GM19372 (cell line): ENCODE measurements around the gene TNC.
"Not testable (repeated sequence)": the region's sequence is repeated elsewhere in the genome, so short reads cannot be mapped to it uniquely, and the experiment has no call there.

ENCODE experiments used
- ATAC-seq: cut with Tn5 transposase; IDR thresholded peaks from one replicate; pipeline ENCODE4 v1.9.1; 2021; ENCODE audit warnings: mild to moderate bottlenecking, low read depth, moderate library complexity; ENCODE audit not compliant: unreplicated experiment

TNC gene

GRCh38 chr9:115135821-115136778, 18.1 kb upstream of the TNC start:
- no peak for ATAC-seq

GRCh38 chr9:115134941-115135340, 17.0 kb upstream of the TNC start:
- no peak for ATAC-seq

DNA sequence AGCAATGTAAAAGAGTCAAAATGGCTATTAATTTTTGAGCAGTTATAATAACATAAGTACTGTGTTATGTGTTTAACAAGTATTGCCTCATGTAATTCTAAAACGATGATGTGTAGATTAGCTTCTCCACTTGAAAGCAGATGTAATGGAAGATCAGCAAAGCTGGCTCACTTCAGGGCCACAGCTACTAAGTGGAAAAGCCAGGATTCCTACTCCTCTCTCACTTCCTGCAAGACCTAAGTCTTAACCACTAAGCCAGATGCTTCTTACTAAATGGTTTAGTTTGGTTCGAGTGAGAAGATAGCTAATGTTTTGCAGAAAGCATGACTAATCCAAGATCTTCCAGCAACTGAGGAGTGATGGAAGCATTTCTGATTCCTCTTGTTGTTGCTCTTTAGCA, 15.7 kb upstream of the TNC start:
- ATAC-seq: no peak

- ATAC-seq: no peak
Observed at GRCh38 chr9:115132648-115133047, 14.7 kb upstream of the TNC start.

DNA sequence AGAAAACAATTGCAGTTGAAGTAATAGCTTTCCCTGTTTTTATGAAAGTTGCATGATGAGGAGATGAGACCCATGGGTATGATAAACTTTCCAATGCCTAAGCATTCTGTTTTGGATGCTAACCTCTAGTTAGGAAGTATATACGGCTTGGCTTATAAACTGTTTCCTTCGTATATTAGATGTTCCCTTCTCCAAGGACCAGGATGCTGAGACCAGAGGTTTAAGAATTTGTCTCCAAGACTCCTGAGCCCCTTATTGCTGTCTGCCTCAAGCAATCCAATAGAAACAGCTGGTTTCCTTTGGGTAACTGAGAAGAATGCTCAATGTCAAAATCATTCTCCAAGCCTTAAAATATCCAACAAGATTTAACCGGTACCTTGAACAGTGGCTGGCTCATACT, 12.2 kb upstream of the TNC start:
- no peak for ATAC-seq

DNA sequence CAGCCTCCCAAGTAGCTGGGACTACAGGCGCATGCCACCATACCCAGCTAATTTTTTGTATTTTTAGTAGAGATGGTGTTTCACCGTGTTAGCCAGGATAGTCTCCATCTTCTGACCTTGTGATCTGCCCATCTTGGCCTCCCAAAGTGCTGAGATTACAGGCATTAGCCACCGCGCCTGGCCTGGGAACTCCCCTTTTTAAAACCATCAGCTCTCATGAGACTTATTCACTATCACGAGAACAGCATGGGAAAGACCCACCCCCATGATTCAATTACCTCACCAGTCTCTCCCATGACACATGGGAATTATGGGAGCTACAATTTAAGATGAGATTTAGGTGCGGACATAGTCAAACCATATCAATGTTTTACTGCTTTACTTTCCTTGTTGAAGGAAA, 10.8 kb upstream of the TNC start:
- ATAC-seq: not testable (repeated sequence)

- no peak for ATAC-seq
Observed at GRCh38 chr9:115127191-115127817, 9.3 kb upstream of the TNC start.

DNA sequence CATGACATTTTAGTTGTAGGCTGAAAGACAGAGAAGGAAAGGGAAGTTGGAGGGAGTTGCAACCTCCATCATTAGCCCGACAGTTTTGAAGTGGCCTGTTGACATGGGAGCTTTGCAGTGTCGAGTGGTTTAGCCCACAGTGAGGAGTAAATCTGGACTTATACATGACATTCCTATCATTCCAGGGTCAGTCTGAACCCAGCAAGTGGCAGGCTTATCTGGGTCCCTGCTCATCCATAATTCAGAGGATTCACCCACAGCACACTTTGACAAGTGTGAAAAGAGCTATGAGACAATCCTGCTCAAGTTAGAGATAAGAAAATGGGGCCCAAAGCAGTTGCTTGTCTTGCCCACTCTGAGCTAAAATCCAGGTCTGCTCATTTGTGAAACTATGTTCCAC, 8.4 kb upstream of the TNC start:
- ATAC-seq: no peak

DNA sequence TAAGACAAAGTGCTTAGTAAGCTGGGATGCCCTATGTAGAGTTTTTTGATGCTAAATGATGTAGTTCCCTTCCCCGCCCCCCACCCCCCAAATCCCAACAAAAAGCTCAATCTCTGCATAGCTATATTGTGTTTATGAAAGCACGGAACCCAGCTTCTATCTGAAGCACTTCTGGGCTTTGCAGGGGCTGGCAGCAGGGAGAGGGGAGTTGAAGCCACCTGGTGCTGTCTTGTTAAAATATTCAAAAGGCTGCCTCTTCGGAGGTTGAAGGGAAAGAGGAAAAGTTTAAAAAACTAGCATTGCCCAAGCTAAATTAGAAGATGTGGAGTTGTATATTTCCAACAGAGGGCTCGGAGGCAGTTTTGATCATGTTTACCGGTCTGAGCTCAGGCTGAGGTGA, 5.0 kb upstream of the TNC start:
- no peak for ATAC-seq

DNA sequence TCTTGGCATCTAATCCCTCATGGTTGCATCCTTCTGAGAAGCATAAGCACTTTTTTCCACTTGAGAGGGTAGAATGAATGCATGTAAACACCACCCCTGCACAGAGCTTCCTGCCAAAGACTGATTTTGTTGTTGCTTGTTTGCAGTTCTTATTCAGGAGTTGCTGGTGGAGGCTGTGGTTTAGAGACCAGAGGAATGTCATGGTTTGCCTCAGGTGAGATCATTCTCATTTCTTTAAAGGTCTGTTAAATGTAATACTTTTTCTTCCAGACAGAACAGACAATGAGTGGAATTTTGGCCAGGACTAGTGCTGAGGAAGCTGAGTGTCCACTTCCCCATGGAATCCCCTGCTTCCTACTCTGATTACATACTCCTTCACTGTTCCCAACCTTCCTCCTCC, 3.2 kb upstream of the TNC start:
- ATAC-seq: no peak

DNA sequence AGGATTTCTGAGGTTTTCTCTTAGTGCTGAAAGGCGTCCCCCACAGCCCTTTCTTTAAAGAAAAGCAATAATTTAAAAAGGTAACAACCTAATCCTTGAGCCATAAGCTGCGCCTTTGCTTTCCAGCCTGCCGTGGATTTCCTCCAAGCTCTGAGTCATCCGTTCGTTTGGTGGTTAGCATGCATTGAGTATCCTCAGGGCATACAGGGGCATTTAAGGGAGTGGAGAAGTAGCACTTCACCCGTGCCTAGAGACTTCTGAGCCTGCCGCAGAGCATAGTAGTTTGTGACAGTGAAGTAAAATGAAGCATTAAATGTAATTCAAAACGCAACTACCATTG, 892 bp upstream of the TNC start:
- ATAC-seq: no peak

DNA sequence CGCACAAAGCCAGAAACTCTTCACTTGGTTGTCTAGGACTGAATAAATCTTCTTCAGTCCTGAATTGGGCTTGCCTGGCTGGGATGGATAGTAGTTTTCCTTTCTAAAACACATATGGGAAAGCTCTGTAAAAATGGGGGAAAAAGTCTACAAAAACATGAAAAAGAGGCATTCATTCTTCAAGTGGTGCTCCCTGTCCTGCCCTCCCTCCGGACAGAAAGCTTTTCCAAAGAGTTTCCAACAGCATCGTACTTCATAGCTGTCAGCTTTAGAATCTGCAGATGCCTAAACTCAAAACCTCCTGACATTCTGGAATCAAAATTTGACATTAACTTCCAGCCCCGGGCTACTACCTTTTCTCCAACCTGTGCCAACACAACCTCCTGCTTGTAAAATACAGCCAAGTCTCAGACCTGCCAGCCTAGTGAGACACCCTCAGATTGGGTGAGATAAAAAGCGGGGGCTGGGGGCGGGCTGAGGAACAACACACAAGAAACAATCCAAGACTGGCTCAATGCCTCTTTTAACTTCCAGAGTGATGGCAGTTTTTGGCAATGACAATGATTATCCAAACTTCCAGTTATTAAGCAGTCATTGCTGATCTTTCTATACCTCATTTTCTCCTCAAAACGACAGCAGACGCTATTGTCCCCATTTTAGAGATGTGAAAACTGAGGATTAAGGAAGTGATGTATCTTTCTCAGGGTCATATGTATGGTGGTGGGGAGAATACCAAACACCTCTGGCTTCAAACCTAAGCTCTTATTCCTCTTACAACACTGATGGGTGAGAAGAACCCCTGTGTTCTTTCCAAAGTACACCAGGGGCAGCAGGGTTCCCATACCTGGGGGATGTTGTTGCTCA, 1.3 kb downstream of the TNC start:
- no peak for ATAC-seq

DNA sequence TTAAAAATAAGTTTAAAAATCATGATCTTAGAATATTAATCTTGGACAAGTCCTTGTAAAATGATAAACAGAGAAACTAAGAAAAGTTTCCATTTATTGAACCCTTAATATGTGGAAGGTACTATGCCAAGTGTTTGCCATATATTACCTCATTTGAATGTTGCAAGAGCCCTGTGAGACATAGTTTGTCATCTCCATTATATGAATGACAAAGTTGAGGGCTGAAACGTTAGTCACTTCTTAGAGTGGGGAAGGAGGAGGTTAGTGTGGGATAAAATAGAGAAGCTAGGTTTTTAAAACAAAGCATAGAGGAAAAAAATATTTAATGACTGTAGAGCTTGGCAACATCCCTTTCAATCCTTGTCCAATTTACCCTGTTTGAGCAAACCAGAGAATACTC, 2.0 kb downstream of the TNC start:
- ATAC-seq: no peak

GRCh38 chr9:115115117-115115880, 2.7 kb downstream of the TNC start:
- no peak for ATAC-seq

- no peak for ATAC-seq
Observed at GRCh38 chr9:115114546-115114945, 3.4 kb downstream of the TNC start.

DNA sequence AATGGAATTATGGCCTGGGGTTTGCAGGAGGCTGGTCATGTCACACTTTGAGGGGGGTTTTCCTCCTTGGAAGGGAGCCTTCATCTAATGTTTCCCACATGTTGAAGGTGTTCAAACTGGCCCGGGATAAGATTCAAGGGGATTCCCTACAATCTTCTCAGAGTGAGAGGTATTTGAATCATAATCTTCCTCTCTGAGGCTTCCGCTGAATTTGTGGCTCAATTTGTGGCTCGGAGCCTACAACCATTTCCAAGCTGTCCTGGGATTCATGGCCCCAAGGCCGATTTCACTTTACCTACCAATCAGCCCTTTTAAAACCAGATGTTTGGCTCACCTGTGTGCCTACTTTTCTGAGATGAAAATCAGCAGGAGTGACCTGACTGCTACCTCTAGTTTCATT, 3.9 kb downstream of the TNC start:
- ATAC-seq: no peak

DNA sequence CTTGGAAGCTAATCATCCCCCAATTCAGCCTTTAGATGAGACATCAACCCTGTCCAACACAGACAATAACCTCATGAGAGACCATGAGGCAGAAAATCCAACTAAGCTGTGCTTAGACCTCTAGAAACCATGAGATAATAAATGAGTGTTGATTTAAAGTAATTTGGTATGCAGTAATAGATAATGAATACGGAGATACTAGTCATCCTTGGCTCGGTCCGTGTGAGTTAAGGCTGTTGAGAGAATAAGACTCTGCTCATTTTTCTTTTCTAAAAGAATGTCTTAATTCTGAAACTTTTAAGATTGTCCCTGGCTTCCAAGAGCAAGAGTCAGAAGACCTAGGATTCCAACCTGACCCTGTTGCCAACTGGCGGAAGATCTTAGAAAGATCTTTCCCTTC, 6.1 kb downstream of the TNC start:
- ATAC-seq: no peak

DNA sequence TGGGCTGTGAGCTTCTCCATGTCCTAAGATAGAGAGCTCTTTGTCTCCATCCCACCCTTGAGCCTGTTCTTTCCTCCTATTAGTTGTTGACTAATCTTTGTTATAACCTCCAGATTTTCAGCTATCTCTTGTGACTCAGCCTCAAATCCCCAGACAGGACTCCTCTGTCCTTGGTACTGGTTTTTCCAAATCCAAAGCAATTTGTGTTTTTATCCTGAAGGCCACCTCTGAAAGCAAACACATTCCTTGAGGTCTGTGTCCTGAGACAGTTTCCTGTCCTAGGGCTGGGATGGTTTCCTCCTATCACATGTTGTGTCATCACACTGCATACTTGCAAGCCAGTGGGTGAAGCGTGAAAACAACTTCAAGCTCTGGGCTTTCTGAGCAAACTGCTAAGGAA, 8.5 kb downstream of the TNC start:
- ATAC-seq: no peak

- no peak for ATAC-seq
Observed at GRCh38 chr9:115107701-115108100, 10.3 kb downstream of the TNC start.

- no peak for ATAC-seq
Observed at GRCh38 chr9:115106642-115107041, 11.3 kb downstream of the TNC start.

GRCh38 chr9:115106001-115106400, 12.0 kb downstream of the TNC start:
- ATAC-seq: no peak
